HUES6 (cell line): Measurements from ENCODE around the gene C22orf15.

Experiments used
- H3K27ac ChIP-seq: 2 replicates; pipeline ENCODE4 v1.7.0; 2013; ENCODE audit warnings: low read depth, mild to moderate bottlenecking, low read length, inconsistent platforms
- H3K27me3 ChIP-seq: 2 replicates; pipeline ENCODE4 v1.6.1; 2013; ENCODE audit warnings: low read length; ENCODE audit not compliant: control insufficient read depth, insufficient read depth
- H3K36me3 ChIP-seq: 2 replicates; pipeline ENCODE4 v1.6.1; 2013; ENCODE audit warnings: low read length; ENCODE audit not compliant: control insufficient read depth, insufficient read depth
- H3K4me1 ChIP-seq: 2 replicates; pipeline ENCODE4 v1.6.1; 2013; ENCODE audit warnings: low read length; ENCODE audit not compliant: control insufficient read depth, insufficient read depth
- H3K4me3 ChIP-seq: 2 replicates; pipeline ENCODE4 v1.5.1; 2013; ENCODE audit warnings: low read depth, low read length
- H3K9ac ChIP-seq: one replicate; pipeline ENCODE4 v1.6.1; 2013; ENCODE audit warnings: mild to moderate bottlenecking, low read length
- H3K9me3 ChIP-seq: 2 replicates; pipeline ENCODE4 v1.6.1; 2013; ENCODE audit warnings: low read depth, low read length; ENCODE audit not compliant: control insufficient read depth, insufficient read depth

C22orf15 gene

DNA sequence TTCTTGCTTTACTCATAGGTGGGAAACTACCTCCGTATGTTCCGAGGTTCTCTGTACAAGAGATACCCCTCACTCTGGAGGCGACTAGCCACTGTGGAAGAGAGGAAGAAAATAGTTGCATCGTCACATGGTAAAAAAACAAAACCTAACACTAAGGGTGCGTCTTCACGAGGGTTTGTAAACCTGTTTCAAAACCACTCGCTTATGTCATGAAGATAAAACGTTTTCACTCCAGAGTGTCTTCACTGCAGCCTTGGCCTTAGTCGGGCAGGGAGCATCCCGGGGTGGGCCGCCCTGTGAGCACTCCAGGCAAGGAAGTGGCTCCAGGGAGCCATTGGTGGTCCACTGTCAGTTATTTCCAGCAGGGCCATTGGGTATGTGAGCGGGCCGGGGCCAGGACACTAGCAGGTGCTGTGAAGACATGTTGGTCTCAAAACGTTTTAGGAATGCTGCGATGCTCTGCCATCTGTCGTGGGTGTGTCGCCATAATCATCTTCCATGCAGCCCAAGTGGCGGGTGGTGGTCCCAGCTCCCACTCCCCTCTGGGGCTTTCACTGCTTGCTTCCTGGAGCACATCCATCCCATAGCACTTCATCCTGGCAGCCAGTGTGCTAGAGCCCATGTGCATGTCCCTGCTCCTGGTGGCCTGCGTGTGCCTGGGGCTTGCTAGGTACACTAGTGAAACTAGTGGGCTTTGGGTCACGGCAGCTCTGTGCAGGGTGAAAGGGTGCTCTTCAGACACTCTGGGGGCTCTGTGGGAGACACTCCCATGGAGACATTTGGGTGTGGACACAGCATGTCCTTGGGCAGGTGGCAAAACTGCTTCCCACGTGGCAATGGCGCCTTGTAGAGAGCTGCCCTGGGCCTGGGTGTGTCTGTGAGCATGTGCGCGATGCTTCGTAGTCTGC, 29.2 kb downstream of the C22orf15 start:
- no peak overlapping the region for H3K4me3 ChIP-seq

GRCh38 chr22:23793326-23793725, 30.5 kb downstream of the C22orf15 start:
- no peak overlapping the region for H3K27ac ChIP-seq
- peak overlapping the region; percentile 17 for H3K9ac ChIP-seq
- H3K4me3 ChIP-seq: no peak overlapping the region
- no peaks in the 10 kb centered on the region for H3K9me3 ChIP-seq
- no peaks in the 10 kb centered on the region for H3K27me3 ChIP-seq
- H3K36me3 ChIP-seq: peaks cover 70% of the 10 kb centered on the region
- H3K4me1 ChIP-seq: peaks cover 16% of the 10 kb centered on the region

More for the DNA sequence above, 29.2 kb downstream of the C22orf15 start:
- no peak overlapping the region for H3K9ac ChIP-seq
- no peak overlapping the region for H3K27ac ChIP-seq
- peaks cover 62% of the 10 kb centered on the region for H3K36me3 ChIP-seq
- no peaks in the 10 kb centered on the region for H3K9me3 ChIP-seq
- H3K27me3 ChIP-seq: no peaks in the 10 kb centered on the region
- H3K4me1 ChIP-seq: peaks cover 16% of the 10 kb centered on the region

DNA sequence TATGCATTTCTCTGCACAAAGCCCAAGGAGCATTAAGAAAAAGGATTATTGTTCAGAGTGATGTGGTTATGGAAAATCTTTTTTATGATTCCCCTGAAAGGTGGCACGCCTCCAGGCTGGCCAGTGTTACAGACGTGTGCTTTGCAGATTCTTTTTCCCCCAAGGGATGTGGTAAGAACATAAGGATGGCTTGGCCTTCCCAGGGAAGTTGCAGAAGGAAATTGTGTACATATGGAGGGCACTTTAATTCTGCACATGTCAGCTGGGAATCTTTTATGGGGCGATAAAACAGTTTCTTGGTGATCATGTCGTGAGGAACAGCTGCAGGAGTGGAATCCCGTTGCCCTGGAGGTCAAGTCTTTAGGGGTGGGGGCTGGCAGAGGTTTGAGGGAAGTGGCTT, 33.7 kb downstream of the C22orf15 start:
- Histone ChIP-seq H3K4me1 (no peaks in the 10 kb centered on the region), H3K27me3 (no peaks in the 10 kb centered on the region), H3K27ac (no peak overlapping the region), H3K36me3 (peaks cover 81% of the 10 kb centered on the region), H3K9me3 (no peaks in the 10 kb centered on the region), H3K9ac (no peak overlapping the region), H3K4me3 (no peak overlapping the region)

DNA sequence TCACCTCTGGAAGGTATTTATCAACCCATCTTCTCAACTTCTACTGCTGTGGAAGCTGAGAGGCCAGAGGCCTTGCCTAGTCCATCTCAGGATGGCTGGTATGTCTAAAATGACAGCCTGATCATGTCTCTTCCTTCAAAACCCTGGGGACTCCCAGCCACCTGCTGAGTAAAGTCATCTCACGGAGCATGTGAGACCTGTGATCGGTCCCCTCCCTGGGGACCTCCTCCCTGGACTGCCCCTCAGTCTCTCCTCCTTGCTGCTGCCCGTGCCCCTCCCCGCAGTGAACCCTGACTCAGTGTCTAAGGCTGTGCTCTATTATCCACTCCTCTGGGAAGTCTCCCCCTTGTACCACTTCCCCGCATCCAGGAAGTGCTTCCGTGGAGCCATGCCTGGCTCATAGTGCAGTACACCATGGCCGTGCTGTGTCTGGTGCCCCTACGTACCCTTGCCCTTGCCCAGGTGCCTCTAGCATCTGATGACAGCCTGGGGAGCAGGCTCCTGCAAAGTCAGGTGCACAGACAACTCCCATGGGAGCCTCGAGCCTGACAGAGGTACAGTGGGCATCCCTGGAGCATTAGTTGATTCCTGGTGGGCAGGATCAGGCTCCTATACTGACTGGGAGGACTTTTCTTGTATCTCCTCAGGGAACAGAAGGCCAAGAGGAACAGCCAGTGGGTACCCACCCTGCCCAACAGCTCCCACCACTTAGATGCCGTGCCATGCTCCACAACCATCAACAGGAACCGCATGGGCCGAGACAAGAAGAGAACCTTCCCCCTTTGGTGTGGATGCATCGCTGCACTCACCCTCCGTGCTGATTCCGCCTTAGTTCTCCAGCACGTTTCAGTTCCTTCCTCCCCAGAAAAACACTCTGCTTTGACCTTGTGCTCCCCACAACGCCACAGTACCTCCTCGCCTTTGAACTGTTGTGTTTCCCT, 37.8 kb downstream of the C22orf15 start:
- no peak overlapping the region for H3K9ac ChIP-seq
- no peaks in the 10 kb centered on the region for H3K27me3 ChIP-seq
- H3K27ac ChIP-seq: no peak overlapping the region
- H3K4me1 ChIP-seq: no peaks in the 10 kb centered on the region
- H3K4me3 ChIP-seq: no peak overlapping the region
- no peaks in the 10 kb centered on the region for H3K9me3 ChIP-seq
- H3K36me3 ChIP-seq: peaks cover 82% of the 10 kb centered on the region

GRCh38 chr22:23801238-23801821, 38.5 kb downstream of the C22orf15 start:
- Histone ChIP-seq H3K27ac (no peak overlapping the region), H3K9me3 (no peaks in the 10 kb centered on the region), H3K27me3 (no peaks in the 10 kb centered on the region), H3K9ac (no peak overlapping the region), H3K36me3 (peaks cover 82% of the 10 kb centered on the region), H3K4me3 (no peak overlapping the region), H3K4me1 (no peaks in the 10 kb centered on the region)

DNA sequence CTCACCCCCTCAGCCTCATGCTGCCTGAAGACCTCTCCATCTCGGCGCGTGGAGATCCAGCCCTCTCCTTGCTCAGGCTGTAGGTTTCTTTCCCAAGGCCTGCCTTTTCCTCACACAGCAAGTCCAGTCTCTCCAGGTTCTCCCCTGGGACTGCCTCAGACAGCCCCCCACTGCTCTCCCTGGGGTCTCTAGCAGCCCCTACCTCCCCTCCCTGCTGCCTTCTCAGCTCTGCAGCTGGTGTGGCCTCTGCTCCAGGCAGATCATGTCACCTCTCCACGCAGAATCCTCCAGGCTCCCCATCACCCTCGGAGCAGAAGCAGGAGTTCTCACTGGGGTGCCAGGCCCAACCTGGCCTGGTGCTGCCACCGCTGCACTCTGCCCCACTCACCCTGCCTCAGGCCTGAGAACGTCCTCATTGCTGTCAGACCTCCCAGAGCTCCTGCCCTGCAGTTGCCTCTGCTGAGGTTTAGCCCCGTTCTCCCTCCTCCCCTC, 39.1 kb downstream of the C22orf15 start:
- H3K4me1 ChIP-seq: no peaks in the 10 kb centered on the region
- H3K27ac ChIP-seq: no peak overlapping the region
- no peak overlapping the region for H3K4me3 ChIP-seq
- H3K9ac ChIP-seq: no peak overlapping the region
- no peaks in the 10 kb centered on the region for H3K27me3 ChIP-seq
- H3K9me3 ChIP-seq: no peaks in the 10 kb centered on the region
- peaks cover 83% of the 10 kb centered on the region for H3K36me3 ChIP-seq

DNA sequence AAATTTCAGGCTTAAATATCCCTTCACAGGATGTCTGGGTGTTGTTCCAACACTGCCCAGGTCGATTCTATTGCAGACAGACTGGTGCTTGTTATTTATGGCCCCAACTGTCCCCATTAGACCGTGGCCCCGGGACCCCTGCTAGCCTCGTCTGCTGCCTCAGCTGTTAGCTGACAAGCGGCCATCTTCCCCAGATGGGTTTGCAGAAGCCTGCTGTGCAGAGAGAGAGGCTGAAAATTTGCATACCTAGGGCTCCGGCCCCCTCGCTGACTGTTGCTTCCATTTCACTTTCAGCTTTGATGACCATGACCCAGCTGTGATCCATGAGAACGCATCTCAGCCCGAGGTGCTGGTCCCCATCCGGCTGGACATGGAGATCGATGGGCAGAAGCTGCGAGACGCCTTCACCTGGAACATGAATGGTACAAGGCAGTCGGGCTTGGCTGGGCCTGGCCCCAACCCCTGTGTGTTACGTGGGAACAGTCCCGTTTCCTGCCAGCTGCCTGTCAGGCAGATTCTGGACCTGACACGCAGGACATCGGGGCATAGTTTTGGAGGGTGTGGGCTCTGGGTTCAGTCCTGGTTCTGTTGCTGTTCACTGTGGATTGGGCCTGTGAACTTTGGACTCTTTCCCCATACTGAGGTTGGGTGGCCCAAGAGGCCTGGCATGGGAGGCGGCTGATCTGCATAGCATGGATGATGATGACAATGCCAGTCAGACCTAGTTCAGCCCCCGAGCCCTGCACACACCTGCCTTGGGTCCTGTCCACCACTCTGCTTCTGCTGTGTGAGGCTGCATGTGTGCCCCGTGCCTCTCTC, 40.4 kb downstream of the C22orf15 start:
- no peaks in the 10 kb centered on the region for H3K9me3 ChIP-seq
- H3K27ac ChIP-seq: no peak overlapping the region
- H3K27me3 ChIP-seq: no peaks in the 10 kb centered on the region
- peaks cover 79% of the 10 kb centered on the region for H3K36me3 ChIP-seq
- H3K4me3 ChIP-seq: no peak overlapping the region
- no peaks in the 10 kb centered on the region for H3K4me1 ChIP-seq
- H3K9ac ChIP-seq: no peak overlapping the region

- H3K9ac ChIP-seq: no peak overlapping the region
- H3K27ac ChIP-seq: no peak overlapping the region
- no peaks in the 10 kb centered on the region for H3K9me3 ChIP-seq
- H3K4me3 ChIP-seq: no peak overlapping the region
- no peaks in the 10 kb centered on the region for H3K27me3 ChIP-seq
- H3K36me3 ChIP-seq: peaks cover 73% of the 10 kb centered on the region
- H3K4me1 ChIP-seq: no peaks in the 10 kb centered on the region
Observed at GRCh38 chr22:23804781-23805291, 42.0 kb downstream of the C22orf15 start.

- H3K36me3 ChIP-seq: peaks cover 64% of the 10 kb centered on the region
- no peak overlapping the region for H3K4me3 ChIP-seq
- no peaks in the 10 kb centered on the region for H3K9me3 ChIP-seq
- no peak overlapping the region for H3K9ac ChIP-seq
- no peaks in the 10 kb centered on the region for H3K4me1 ChIP-seq
- no peaks in the 10 kb centered on the region for H3K27me3 ChIP-seq
- no peak overlapping the region for H3K27ac ChIP-seq
Observed at GRCh38 chr22:23806837-23807236, 44.0 kb downstream of the C22orf15 start.

DNA sequence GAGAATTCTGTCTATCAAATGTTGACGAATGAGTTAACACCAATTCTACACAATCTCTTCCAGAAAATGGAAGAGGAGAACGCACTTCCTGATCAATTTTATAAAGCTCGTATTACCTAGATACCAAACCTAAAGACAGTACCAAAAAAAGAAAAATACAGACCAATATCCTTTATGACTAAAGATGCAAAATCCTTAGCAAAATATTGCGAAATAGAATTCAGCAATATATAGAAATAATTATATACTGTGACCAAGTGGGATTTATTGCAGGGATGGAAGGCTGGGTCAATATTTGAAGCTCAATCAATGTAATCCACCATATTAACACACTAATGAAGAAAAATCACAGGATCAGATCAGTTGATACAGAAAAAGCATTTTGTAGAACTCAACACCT, 49.6 kb downstream of the C22orf15 start:
- Histone ChIP-seq H3K27ac (no peak overlapping the region), H3K9me3 (no peaks in the 10 kb centered on the region), H3K27me3 (no peaks in the 10 kb centered on the region), H3K4me3 (no peak overlapping the region), H3K4me1 (no peaks in the 10 kb centered on the region), H3K36me3 (peaks cover 56% of the 10 kb centered on the region), H3K9ac (no peak overlapping the region)
